Measurements from ENCODE around the gene PDE6D.

DNA sequence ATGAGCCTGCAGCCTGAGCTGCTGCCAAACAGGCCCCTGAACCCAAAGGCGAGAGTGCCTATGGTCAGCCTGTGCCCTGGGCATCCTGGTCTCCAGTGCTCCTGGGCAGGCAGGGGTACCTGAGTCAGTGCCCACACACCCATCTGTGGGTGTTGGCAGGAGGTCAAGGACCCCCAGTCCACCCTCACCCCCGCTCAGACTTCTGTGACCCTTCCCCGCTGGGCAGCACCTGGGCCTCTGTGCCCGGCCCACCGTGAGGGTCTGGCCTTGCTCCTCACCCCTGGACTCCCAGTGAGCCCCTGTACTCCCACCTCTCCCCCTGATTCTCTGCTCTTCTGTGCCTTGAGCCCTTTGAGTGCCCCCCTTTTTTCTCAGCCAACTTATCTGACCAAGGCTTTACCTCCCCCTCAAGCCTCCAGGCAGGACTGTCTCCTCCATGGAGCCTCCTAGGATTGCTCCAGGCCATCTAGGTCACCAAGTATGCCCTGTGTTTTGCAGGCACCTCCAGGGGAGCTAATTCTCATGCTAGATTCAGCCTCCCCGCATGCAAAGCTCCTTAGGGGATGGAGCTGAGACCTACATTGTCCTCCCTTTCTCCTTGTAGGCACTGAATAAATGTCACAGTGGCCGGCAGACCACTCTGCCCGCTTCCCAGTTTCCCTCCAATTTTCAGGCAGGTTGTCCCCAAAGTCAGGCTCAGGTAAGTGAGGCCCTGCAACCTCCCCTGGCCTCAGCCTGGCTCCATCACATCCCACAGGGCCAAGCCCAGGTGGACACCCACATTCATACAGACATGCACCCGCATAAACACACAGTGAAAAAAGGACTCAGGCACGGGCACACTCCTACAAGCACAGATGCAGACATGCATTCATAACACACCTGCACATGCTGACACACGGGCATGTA lies 94.6 kb downstream of the PDE6D start:
- TF ChIP-seq POLR2A (IDR thresholded peaks at IDR 0.05) (no peak), POLR2AphosphoS5 (IDR thresholded peaks at IDR 0.05) (no peak)
- TF ChIP-seq, protein P1, sequence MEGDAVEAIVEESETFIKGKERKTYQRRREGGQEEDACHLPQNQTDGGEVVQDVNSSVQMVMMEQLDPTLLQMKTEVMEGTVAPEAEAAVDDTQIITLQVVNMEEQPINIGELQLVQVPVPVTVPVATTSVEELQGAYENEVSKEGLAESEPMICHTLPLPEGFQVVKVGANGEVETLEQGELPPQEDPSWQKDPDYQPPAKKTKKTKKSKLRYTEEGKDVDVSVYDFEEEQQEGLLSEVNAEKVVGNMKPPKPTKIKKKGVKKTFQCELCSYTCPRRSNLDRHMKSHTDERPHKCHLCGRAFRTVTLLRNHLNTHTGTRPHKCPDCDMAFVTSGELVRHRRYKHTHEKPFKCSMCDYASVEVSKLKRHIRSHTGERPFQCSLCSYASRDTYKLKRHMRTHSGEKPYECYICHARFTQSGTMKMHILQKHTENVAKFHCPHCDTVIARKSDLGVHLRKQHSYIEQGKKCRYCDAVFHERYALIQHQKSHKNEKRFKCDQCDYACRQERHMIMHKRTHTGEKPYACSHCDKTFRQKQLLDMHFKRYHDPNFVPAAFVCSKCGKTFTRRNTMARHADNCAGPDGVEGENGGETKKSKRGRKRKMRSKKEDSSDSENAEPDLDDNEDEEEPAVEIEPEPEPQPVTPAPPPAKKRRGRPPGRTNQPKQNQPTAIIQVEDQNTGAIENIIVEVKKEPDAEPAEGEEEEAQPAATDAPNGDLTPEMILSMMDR (IDR thresholded peaks at IDR 0.05) = no peak
